HepG2 (cell line): ENCODE measurements around the gene CMTM8. TPM values are rescaled to one million over a fixed set of nuclear protein-coding genes. Genes with fewer than 3 reads are reported as not detected.

Source experiments
- BRCA1 ChIP-seq: sonication (generic); formaldehyde crosslinking; IDR thresholded peaks from 2 replicates; pipeline ENCODE4 v1.4.0; 2020; ENCODE audit warnings: missing genetic modification reagents
- CBFB ChIP-seq: sonication (generic); formaldehyde crosslinking; IDR thresholded peaks from 2 replicates; pipeline ENCODE4 v1.4.0; 2020; ENCODE audit warnings: missing genetic modification reagents
- CBX5 ChIP-seq: sonication (generic); formaldehyde crosslinking; IDR thresholded peaks from 2 replicates; pipeline ENCODE4 v1.4.0; 2020; ENCODE audit warnings: missing genetic modification reagents, borderline replicate concordance
- DNMT1 ChIP-seq: sonication (generic); formaldehyde crosslinking; IDR thresholded peaks from 2 replicates; pipeline ENCODE4 v1.5.1; 2020; ENCODE audit warnings: mild to moderate bottlenecking, missing genetic modification reagents
- FOSL1 ChIP-seq: sonication (generic); formaldehyde crosslinking; IDR thresholded peaks from 2 replicates; pipeline ENCODE4 v1.9.0; 2021; ENCODE audit warnings: missing genetic modification reagents, borderline replicate concordance
- HNF4G ChIP-seq, 2 experiments: sonication (generic) in 1 of 2; formaldehyde crosslinking in 1 of 2; IDR thresholded peaks; 2 replicates each; pipeline versions ENCODE4 v1.4.0 to v1.6.1; 2011 to 2020; ENCODE audit warnings: borderline replicate concordance in 2 of 2, low read depth in 2 of 2, mild to moderate bottlenecking in 2 of 2, low read length in 1 of 2, missing genetic modification reagents in 1 of 2, moderate library complexity in 1 of 2
- IKZF1 ChIP-seq: fragments of 450-650 bp; IDR thresholded peaks from 2 replicates; pipeline ENCODE4 v1.7.1; 2016
- MIXL1 ChIP-seq: IDR thresholded peaks from 2 replicates; pipeline ENCODE4 v1.6.1; 2016
- RAD51 ChIP-seq: fragments of 450-650 bp; IDR thresholded peaks from 2 replicates; pipeline ENCODE4 v1.6.1; 2016; ENCODE audit warnings: borderline replicate concordance
- REXO4 ChIP-seq: sonication (generic); formaldehyde crosslinking; IDR thresholded peaks from 2 replicates; pipeline ENCODE4 v1.8.0; 2022; ENCODE audit warnings: missing genetic modification reagents, mild to moderate bottlenecking, borderline replicate concordance
- SALL1 ChIP-seq: sonication (generic); formaldehyde crosslinking; IDR thresholded peaks from 2 replicates; pipeline ENCODE4 v1.8.0; 2022; ENCODE audit warnings: mild to moderate bottlenecking, missing genetic modification reagents
- SKI ChIP-seq: fragments of 450-650 bp; IDR thresholded peaks from one replicate; pipeline ENCODE4 v1.6.1; 2018; ENCODE audit warnings: mild to moderate bottlenecking; ENCODE audit not compliant: partially characterized antibody
- SMC3 ChIP-seq: IDR thresholded peaks from 2 replicates; pipeline ENCODE4 v1.6.1; 2011; ENCODE audit warnings: low read length, improper control_type of control experiment
- SSRP1 ChIP-seq: IDR thresholded peaks from 2 replicates; pipeline ENCODE4 v1.6.1; 2016; ENCODE audit warnings: control low read depth
- TARDBP ChIP-seq: sonication (generic); formaldehyde crosslinking; IDR thresholded peaks from 2 replicates; pipeline ENCODE4 v1.8.0; 2022; ENCODE audit warnings: mild to moderate bottlenecking, missing genetic modification reagents
- XBP1 ChIP-seq: sonication (generic); formaldehyde crosslinking; IDR thresholded peaks from 2 replicates; pipeline ENCODE4 v1.5.0; 2020; ENCODE audit warnings: missing genetic modification reagents
- ZNF251 ChIP-seq: sonication (generic); formaldehyde crosslinking; IDR thresholded peaks from 2 replicates; pipeline ENCODE4 v1.9.0; 2021; ENCODE audit warnings: mild to moderate bottlenecking, missing genetic modification reagents
- ZNF256 ChIP-seq: sonication (generic); formaldehyde crosslinking; conservative IDR thresholded peaks from 2 replicates; pipeline ENCODE4 v1.4.0; 2020; ENCODE audit warnings: missing genetic modification reagents
- ZNF33B ChIP-seq: sonication (generic); formaldehyde crosslinking; IDR thresholded peaks from 2 replicates; pipeline ENCODE4 v1.5.1; 2020; ENCODE audit warnings: mild to moderate bottlenecking, missing genetic modification reagents
- ZNF350 ChIP-seq: sonication (generic); formaldehyde crosslinking; IDR thresholded peaks from 2 replicates; pipeline ENCODE4 v1.4.0; 2020; ENCODE audit warnings: mild to moderate bottlenecking, low read depth, missing genetic modification reagents, borderline replicate concordance
- ZNF607 ChIP-seq: sonication (generic); formaldehyde crosslinking; IDR thresholded peaks from 2 replicates; pipeline ENCODE4 v1.5.1; 2020; ENCODE audit warnings: missing genetic modification reagents, mild to moderate bottlenecking, borderline replicate concordance
- ZNF652 ChIP-seq: IDR thresholded peaks from 2 replicates; pipeline ENCODE4 v1.6.1; 2016; ENCODE audit warnings: low read depth, borderline replicate concordance
- ZNF816 ChIP-seq: sonication (generic); formaldehyde crosslinking; IDR thresholded peaks from 2 replicates; pipeline ENCODE4 v1.8.0; 2022; ENCODE audit warnings: missing genetic modification reagents, mild to moderate bottlenecking, borderline replicate concordance
- ZNF883 ChIP-seq: sonication (generic); formaldehyde crosslinking; IDR thresholded peaks from 2 replicates; pipeline ENCODE4 v1.5.1; 2020; ENCODE audit warnings: mild to moderate bottlenecking, missing genetic modification reagents; ENCODE audit errors: not compliant biosample characterization
- polyA plus RNA-seq, 8 experiments: library from polyadenylated mRNA; depleted of rRNA in 3 of 8; stranded (reverse) in 7 of 8; unstranded in 1 of 8; fragments of >200 nt; fragmentation: Illumina TruSeq in 4 of 8; extraction: Trizol in 4 of 8; gene quantifications; 2 replicates each; pipeline versions ENCODE4 v1.2.1 to v1.2.3, GENCODE V29; 2011 to 2016; ENCODE audit warnings: low read depth in 4 of 8, missing spikeins in 1 of 8, mixed read lengths in 1 of 8; ENCODE audit not compliant: insufficient read depth in 1 of 8
- total RNA-seq, 5 experiments: library from RNA; depleted of rRNA; stranded (reverse); fragments of >200 nt; fragmentation: Illumina TruSeq; extraction: Trizol; gene quantifications; 2 replicates each; pipeline ENCODE4 v1.2.3, GENCODE V29; 2016; ENCODE audit warnings: low read depth in 1 of 5
- TF ChIP-seq, protein P1 (sequence below), 2 experiments: fragments of 450-650 bp in 1 of 2; sonication (generic) in 1 of 2; formaldehyde crosslinking; IDR thresholded peaks; 2 replicates each; pipeline versions ENCODE4 v1.5.0 to v1.8.0; 2020 to 2022; ENCODE audit warnings: mild to moderate bottlenecking in 1 of 2, missing genetic modification reagents in 1 of 2
- TF ChIP-seq, protein P2 (sequence below): sonication (generic); formaldehyde crosslinking; conservative IDR thresholded peaks from 2 replicates; pipeline ENCODE4 v1.5.0; 2020; ENCODE audit warnings: missing genetic modification reagents
- TF ChIP-seq, protein P3 (sequence below): sonication (generic); formaldehyde crosslinking; IDR thresholded peaks from 2 replicates; pipeline ENCODE4 v1.9.0; 2021; ENCODE audit warnings: missing genetic modification reagents, mild to moderate bottlenecking, borderline replicate concordance
- TF ChIP-seq, protein P4 (sequence below): fragments of 450-650 bp; IDR thresholded peaks from 2 replicates; pipeline ENCODE4 v1.6.1; 2017

Gene CMTM8
- total and polyA plus RNA-seq, 2 of the 13 experiments (the other 11 are each of a cell fraction or from before 2014, with no cell fraction given) = 8.9 to 15.8 TPM

DNA sequence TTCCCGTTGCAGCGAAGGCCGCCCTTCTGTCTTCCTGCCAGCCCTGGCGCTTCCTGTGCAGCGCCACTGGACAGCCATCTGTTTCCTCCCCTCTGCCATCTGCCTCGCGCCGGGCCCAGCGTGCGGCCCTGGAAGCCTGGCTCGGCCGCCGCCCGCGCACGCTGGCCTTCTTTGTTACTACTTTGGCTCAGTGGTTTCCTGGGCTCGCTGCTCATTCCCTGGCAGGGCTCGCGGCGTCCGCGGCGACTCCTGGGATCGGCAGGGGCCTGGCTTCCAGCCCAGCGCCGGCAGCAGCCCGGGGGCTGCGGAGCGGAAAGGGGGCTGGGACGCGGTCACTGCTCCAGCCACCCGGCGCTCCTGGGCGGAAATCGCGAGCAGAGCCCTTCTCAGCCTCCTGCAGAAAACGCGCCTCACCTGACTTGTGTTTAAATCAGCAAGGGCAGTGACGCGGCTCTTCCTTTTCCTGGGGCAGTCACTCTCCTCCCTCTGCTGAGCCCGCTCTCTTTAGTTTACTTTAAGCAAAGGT is 163.1 kb downstream of the CMTM8 start (continued):
- TF ChIP-seq, protein P1, sequence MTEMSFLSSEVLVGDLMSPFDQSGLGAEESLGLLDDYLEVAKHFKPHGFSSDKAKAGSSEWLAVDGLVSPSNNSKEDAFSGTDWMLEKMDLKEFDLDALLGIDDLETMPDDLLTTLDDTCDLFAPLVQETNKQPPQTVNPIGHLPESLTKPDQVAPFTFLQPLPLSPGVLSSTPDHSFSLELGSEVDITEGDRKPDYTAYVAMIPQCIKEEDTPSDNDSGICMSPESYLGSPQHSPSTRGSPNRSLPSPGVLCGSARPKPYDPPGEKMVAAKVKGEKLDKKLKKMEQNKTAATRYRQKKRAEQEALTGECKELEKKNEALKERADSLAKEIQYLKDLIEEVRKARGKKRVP (CRISPR knock-in tag; IDR thresholded peaks at IDR 0.05) = peak in 1 of 2 experiments; percentile 61; a peak in 2 of 4 replicates
- TF ChIP-seq ZNF883 (CRISPR knock-in tag) = peak; percentile 95
- TF ChIP-seq SKI = no peak
- TF ChIP-seq ZNF816 (CRISPR knock-in tag) = peak; percentile 15; the same call in 1 of the 2 replicates
- no peak for TF ChIP-seq ZNF251 (CRISPR knock-in tag)
- no peak for TF ChIP-seq DNMT1 (CRISPR knock-in tag)
- TF ChIP-seq CBX5 = no peak; the same call in 1 of the 2 replicates
- no peak for TF ChIP-seq ZNF652 (CRISPR knock-in tag)
- TF ChIP-seq REXO4 (CRISPR knock-in tag) = no peak
- peak; percentile 32; the same call in 1 of the 2 replicates for TF ChIP-seq MIXL1
- peak; percentile 44; the same call in 1 of the 2 replicates for TF ChIP-seq ZNF350 (CRISPR knock-in tag)
- no peak for TF ChIP-seq FOSL1 (CRISPR knock-in tag)
- TF ChIP-seq BRCA1 (CRISPR knock-in tag) = no peak; the same call in 1 of the 2 replicates
- TF ChIP-seq, protein P2, sequence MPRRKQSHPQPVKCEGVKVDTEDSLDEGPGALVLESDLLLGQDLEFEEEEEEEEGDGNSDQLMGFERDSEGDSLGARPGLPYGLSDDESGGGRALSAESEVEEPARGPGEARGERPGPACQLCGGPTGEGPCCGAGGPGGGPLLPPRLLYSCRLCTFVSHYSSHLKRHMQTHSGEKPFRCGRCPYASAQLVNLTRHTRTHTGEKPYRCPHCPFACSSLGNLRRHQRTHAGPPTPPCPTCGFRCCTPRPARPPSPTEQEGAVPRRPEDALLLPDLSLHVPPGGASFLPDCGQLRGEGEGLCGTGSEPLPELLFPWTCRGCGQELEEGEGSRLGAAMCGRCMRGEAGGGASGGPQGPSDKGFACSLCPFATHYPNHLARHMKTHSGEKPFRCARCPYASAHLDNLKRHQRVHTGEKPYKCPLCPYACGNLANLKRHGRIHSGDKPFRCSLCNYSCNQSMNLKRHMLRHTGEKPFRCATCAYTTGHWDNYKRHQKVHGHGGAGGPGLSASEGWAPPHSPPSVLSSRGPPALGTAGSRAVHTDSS (CRISPR knock-in tag) = no peak
- peak; percentile 88; the same call in 1 of the 2 replicates for TF ChIP-seq ZNF33B (CRISPR knock-in tag)
- 0 out of 2 replicates have a peak, but pooled peaks have one; percentile 2 for TF ChIP-seq HNF4G (IDR thresholded peaks at IDR 0.05; ENCODE audit: borderline replicate concordance, low read depth, low read length)
- TF ChIP-seq HNF4G (CRISPR knock-in tag; IDR thresholded peaks at IDR 0.05; ENCODE audit: borderline replicate concordance, low read depth) = no peak
- TF ChIP-seq TARDBP (CRISPR knock-in tag) = peak; percentile 59; the same call in 1 of the 2 replicates
- TF ChIP-seq SALL1 (CRISPR knock-in tag) = peak; percentile 90
- no peak for TF ChIP-seq SSRP1 (CRISPR knock-in tag)
- TF ChIP-seq, protein P3, sequence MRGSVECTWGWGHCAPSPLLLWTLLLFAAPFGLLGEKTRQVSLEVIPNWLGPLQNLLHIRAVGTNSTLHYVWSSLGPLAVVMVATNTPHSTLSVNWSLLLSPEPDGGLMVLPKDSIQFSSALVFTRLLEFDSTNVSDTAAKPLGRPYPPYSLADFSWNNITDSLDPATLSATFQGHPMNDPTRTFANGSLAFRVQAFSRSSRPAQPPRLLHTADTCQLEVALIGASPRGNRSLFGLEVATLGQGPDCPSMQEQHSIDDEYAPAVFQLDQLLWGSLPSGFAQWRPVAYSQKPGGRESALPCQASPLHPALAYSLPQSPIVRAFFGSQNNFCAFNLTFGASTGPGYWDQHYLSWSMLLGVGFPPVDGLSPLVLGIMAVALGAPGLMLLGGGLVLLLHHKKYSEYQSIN (CRISPR knock-in tag) = no peak
- TF ChIP-seq ZNF607 (CRISPR knock-in tag) = peak; percentile 73
- no peak for TF ChIP-seq XBP1
- TF ChIP-seq ZNF256 = no peak
- TF ChIP-seq CBFB = no peak
- TF ChIP-seq RAD51 = no peak
- TF ChIP-seq IKZF1 = no peak
- TF ChIP-seq, protein P4, sequence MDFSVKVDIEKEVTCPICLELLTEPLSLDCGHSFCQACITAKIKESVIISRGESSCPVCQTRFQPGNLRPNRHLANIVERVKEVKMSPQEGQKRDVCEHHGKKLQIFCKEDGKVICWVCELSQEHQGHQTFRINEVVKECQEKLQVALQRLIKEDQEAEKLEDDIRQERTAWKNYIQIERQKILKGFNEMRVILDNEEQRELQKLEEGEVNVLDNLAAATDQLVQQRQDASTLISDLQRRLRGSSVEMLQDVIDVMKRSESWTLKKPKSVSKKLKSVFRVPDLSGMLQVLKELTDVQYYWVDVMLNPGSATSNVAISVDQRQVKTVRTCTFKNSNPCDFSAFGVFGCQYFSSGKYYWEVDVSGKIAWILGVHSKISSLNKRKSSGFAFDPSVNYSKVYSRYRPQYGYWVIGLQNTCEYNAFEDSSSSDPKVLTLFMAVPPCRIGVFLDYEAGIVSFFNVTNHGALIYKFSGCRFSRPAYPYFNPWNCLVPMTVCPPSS = no peak
- no peak for TF ChIP-seq SMC3
